B cell (primary cell): ENCODE data around the gene FLT1.

Experiments
- EZH2 ChIP-seq: IDR thresholded peaks from 2 replicates; pipeline ENCODE4 v1.6.1; 2012; ENCODE audit warnings: borderline replicate concordance, low read depth, mild to moderate bottlenecking, moderate library complexity, low read length; ENCODE audit not compliant: insufficient read depth, poor library complexity, severe bottlenecking
- TF ChIP-seq, protein P1 (sequence below): fragments of 200-600 bp; IDR thresholded peaks from one replicate; pipeline ENCODE4 v1.8.0; 2022; ENCODE audit warnings: antibody characterized with exemption, mild to moderate bottlenecking

DNA sequence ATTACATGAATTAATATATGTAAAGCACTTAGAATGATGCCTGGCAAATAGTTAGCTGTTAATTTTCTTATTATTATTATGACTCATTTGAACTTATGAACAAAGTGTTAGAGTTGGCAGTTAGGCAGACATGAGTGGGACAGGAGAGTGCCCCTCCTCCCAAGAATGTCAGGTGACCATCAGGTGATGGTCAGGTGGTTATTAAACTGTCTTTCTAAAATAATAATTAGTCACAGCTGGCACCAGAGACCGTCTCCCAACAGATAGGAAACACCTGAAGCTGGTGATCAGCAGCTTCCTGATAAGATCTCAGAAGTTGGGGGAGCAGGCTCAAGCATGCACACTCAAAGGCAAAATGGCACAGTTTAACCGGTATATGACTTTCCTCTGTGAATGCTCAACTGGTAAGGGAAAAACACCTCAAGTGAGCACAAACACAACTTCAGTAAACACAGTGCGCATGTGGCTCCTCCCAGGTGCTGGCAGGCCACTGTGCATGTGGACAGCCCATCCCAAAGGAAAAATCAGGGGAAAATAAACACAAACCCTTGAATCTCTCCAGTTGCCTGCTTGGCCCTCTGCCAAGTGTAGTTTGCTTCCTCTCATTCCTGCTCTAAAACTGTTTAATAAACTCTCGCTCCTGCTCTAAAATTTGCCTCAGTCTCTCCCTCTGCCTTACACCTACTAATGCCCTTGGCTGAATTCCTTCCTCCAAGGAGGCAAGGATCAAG is 54.0 kb downstream of the FLT1 start:
- TF ChIP-seq, protein P1, sequence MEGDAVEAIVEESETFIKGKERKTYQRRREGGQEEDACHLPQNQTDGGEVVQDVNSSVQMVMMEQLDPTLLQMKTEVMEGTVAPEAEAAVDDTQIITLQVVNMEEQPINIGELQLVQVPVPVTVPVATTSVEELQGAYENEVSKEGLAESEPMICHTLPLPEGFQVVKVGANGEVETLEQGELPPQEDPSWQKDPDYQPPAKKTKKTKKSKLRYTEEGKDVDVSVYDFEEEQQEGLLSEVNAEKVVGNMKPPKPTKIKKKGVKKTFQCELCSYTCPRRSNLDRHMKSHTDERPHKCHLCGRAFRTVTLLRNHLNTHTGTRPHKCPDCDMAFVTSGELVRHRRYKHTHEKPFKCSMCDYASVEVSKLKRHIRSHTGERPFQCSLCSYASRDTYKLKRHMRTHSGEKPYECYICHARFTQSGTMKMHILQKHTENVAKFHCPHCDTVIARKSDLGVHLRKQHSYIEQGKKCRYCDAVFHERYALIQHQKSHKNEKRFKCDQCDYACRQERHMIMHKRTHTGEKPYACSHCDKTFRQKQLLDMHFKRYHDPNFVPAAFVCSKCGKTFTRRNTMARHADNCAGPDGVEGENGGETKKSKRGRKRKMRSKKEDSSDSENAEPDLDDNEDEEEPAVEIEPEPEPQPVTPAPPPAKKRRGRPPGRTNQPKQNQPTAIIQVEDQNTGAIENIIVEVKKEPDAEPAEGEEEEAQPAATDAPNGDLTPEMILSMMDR = no peak
- no peak for TF ChIP-seq EZH2
